Effector CD4-positive, alpha-beta T cell (primary cell): Measurements from ENCODE around the gene ATPAF1.

Experiments used
- DNase-seq: peaks from one replicate; pipeline ENCODE4 v3.0.0-alpha.2; 2020

ATPAF1 gene

DNA sequence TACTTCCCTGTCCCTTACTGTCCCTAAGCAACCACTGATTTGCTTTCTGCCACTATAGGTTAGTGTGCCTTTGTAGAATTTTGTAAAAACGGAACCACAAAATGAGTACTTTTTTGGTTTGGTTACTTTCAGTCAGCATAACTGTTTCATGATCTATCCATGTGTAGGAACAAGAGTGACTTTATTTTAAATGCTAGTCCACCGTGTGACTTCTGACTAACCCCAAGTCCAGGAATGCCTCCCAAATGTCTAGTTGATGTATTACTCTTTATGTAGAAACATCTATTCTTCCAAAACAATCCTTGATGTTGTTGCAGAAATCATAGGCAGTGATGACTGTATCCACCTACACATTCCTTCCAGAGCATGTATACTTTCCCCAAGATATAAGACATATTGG lies 21.3 kb downstream of the ATPAF1 start:
- DNase-seq = no peak

DNA sequence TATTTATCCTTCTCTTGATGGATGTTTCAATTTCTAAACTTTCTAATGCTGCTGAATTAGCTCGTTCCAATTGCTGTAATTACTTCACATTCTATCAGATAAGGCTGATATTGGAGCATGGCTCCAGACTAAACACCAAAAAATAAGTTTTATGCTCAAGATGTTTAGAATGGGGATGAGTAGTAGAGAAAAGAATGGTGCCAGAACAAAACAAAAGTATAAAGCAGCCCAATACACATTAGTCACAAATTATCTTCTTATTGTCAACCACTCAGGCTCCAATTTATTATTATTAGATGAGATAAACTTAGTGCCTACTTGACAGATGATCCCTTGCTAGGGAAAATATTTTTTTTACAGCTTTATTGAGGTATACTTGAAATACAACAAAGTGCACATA lies 21.8 kb downstream of the ATPAF1 start:
- DNase-seq = no peak

DNA sequence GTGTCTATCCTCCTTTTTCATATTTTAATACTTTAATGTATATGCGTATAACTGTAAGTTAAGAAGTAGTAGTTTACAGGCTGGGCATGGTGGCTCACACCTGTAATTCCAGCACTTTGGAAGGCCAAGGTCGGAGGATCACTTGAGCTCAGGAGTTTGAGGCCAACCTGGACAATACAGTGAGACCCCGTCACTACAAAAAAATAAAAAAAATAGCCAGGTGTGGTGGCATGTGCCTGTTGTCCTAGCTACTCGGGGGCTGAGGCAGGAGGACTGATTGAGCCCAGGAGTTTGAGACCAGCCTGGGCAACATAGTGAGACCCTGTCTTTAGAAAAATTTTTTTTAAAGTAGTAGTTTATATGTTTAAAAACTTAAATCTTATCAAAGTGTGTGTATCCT lies 22.3 kb downstream of the ATPAF1 start:
- no peak for DNase-seq

- DNase-seq = no peak
These were observed 24.8 kb downstream of the ATPAF1 start for GRCh38 chr1:46643368-46643775.

GRCh38 chr1:46642115-46642680 lies 26.0 kb downstream of the ATPAF1 start:
- DNase-seq = no peak

- DNase-seq = no peak
These were observed 28.6 kb downstream of the ATPAF1 start for GRCh38 chr1:46639547-46639946.

DNA sequence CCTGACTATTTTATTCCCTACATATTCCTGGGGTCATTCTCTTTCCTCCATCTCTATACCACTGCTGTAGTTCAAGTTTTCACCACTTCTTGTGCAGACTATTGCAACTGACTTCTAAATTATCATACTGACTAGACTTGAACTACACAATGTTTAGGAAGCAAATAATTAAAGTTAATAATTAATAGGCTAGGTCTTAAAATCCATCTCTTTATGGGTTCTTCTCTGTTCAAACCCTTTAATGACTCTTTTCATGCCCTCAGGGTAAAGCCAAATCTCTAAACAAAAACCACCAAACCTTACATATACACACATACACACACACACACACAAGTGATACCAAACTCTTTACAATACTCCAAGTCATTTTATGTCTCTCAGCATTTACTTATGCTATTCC lies 29.2 kb downstream of the ATPAF1 start:
- DNase-seq = no peak

DNA sequence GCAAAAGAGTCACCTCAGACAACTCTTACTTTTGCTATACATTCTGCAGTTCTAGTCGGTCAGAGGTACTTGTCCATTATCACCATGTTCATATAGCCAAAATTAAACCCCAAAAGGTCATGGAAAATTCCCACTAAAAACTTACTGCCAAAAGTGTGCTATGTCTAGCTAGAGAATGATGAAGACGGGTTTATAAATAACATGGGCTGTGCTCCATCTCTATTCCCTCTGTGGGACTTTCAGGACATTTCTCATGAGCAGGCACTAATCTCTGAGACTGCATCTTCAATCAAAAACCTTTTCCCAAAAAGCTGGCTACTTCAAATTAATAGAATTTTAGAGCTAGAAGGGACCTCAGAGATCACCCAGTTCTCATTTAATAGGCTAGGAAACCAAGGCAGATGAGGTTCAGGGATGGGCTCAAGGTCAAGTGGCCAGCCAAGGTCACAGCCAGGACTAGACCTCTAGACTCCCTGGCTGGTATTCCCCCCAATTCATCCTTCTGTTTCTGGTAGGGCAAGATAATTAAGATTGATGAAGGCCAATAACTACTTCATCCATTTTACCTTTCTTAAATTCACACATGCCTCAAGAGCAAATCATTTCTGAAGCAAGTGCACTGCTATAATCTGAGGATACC lies 30.6 kb downstream of the ATPAF1 start:
- DNase-seq = no peak

GRCh38 chr1:46635205-46635604 lies 33.0 kb downstream of the ATPAF1 start:
- no peak for DNase-seq

DNA sequence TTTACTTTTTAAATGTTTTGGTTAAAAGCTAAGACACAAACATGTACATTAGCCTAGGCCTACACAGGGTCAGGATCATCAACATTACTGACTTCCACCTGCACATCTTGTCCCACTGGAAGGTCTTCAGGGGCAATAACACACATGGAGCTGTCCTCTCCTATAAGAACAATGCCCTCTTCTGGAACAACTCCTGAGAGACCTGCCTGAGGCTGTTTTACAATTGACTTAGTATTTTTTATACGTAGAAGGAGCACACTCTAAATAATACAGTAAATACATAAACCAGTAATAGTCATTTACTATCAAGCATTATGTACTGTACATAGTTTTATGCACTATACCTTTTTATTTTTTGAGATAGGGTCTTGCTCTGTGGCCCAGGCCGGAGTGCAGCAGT lies 37.4 kb downstream of the ATPAF1 start:
- no peak for DNase-seq

DNA sequence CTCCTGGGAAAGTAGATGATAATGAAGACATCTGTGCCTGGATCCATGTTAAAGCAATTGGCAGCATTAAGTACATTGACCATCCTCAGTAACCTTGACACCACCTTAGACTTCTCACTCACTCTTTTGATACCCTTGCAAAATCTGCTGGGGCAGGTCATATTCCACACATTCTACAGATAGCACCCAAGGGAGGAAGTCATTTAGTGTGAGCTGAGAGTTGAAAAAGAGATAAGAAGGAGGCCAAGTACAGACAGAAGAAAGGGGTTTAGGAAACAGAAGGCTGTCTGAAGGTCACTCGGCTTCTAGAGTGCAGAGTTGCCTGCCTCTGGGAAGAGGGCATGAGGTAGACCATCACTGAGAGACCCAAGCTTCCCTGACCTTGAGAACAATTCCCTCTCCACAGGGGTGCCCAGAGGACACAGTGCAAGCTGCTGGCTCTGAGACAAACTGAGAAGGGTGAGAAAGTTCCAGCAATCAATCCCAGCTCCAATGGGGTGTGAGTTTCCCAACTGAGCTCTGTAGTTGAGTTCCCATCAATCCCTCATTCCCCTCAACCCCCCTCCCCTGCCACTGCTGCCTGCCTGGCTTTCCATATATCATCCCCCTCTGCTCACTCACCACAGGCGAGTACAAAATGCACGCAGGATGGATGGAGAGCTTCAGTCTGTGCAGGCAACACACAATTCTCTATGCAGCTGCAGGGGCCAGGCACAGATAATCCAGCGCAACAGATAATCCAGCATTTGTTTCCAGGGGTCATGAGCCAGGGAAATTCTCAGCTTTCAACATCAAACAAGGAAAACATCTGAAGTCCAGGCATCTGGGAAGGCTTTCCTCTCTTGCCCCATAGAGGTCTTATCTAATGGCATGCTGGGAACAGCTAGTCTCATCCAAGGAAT lies 44.2 kb downstream of the ATPAF1 start:
- DNase-seq = no peak

DNA sequence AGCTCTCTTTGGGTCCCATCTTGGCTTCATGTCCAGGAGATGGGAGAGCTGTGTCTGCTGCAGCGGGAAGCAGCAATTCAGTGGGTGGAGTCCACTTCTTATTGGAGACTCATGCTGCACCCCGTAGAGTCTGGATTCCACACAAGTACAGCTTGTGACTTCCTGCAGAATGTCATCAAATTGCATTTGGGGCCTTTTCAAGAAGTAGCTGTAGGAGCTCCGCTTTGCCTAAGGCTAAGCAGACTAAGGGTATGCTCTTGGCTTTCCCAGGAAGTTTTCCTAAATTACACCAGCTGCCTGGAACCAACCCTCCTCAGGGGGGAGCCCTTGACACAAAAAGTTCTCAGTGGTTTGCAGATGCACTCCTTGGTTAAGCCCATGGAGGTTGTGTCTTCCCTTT lies 45.8 kb downstream of the ATPAF1 start:
- no peak for DNase-seq

DNA sequence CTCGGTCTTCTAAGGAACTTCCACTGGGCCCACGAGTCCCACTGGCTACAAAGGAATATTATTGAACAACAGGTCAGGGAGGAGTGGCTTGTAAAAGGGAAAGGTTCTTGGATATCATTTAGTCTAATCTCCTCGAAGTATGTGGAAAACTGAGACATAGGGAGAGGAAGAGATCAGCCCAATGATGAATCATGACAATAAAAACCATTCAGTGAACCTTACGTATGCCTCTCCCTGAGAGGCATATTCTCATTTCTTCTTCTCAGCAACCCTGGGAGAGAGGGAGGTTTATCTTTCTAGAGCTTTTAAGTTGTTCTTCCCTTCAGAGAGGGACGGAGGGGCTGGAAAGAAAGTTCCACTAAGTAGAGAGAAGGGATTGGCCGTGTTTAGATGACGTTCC lies 46.2 kb downstream of the ATPAF1 start:
- DNase-seq = no peak

DNA sequence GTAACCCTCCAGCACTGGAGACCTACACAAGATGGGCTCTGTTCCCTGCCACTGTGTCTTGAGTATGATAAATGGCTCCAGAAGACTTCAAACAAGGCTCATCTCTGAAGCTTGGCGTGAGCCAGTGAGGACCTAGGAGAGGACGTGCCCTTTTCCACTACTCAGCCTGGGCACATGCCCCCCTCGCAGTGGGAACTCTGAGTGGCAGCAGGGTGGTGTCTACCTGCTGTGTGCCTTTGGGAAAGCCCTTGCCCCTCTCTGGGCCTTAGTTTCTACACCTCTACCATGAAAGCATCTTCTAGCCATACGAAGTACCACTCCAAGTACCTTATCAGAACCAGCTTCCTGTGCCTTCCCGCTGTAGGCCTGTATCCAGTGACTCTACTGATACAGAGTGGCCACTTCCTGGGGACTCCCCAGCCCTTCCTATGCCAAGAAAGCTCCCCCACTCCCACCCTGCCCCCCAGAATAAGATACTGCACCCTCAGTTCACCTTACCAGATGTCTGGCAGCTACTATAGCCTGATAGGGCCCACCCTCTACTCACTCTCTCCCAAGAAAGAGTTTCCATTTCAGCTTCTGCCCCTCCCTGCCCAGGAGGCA lies 48.4 kb downstream of the ATPAF1 start:
- no peak for DNase-seq

DNA sequence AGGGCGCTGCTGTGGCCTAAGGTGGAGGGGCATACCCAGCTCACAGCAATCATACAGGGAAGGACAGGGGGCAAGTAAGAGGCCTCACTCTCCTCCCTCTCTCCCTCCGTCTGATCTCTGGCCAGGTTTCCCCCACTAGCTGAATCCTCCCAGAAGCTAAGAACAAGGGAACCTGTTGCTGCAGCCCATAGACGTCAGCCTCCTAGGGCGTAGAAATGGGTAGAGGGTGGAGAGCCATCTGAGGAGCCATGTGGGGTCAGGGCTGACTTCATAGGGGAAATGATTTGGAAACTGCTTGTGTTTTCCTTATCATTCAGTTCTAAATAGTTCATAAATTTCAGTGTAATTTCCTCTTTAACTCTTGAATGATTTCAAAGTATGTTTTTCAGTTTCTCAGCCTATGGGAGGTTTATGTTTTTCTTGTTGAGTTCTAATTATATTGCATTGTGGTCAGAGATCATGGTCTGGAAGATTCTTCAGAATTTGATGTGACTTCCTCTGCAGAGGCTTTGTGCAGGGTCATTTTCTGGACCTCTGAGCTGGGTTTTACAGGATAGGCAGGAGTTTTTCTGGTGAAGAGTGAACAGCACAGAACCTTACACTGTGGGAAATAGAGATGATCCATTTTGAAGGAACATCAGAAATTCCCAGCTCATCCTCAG lies 49.3 kb downstream of the ATPAF1 start:
- DNase-seq = no peak

GRCh38 chr1:46617833-46618232 lies 50.3 kb downstream of the ATPAF1 start:
- DNase-seq = no peak

DNA sequence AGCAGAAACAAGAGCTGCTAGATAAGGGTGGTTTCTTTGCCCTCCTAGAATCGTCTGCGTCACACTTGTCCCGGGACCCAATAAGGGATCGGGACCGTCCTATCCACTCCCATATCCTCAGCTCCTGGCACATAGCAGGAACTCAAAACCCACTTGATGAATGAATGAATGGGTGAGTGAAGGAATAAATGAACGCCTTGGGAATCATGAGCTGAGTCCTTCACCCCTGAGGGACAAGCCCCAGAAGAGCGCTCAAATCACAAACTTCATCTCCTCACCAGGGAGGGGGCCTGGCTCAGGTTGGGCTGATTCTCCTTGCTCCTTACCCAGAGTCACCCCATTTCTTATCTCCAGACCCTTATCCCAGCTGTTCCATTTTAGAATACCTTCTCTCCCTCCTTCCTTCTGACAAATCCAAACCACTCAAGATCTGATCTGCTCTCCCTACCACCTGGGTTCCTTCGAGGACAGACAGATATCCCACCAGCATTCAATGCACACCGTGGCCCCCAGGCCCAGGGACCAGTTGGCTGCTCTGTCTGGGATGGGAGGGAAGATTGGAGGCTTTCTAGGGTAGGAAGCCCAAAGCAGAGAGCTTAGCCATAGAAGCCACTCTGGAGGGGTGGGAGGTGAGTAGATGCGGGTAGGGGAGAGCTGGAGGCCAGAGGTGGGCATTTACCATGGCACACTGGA lies 50.9 kb downstream of the ATPAF1 start:
- no peak for DNase-seq

GRCh38 chr1:46616277-46617107 lies 51.7 kb downstream of the ATPAF1 start, which contains the start of gene MOB3C:
TSS of gene MOB3C (minus strand) at chr1:46616811. CDS start at chr1:46613321, 3,490 bp downstream.
- peak; percentile 56 for DNase-seq

- no peak for DNase-seq
These were observed 52.4 kb downstream of the ATPAF1 start for GRCh38 chr1:46615735-46616134.

- no peak for DNase-seq
These were observed 53.1 kb downstream of the ATPAF1 start for GRCh38 chr1:46615088-46615487.

GRCh38 chr1:46614604-46614984 lies 53.6 kb downstream of the ATPAF1 start:
- no peak for DNase-seq
